Measurements from ENCODE around the gene NR2F1. TPM values are rescaled to one million over a fixed set of nuclear protein-coding genes. Genes with fewer than 3 reads are reported as not detected.

The NR2F1 gene
- total RNA-seq, 1 donor from 2014 or later = 97.2 TPM

GRCh38 chr5:93622240-93622885, 39.3 kb downstream of the NR2F1 start:
- Histone ChIP-seq H3K27ac (no peak overlapping the region), H3K27me3 (no peaks in the 10 kb centered on the region), H3K36me3 (no peaks in the 10 kb centered on the region), H3K4me3 (no peak overlapping the region), H3K9me3 (no peaks in the 10 kb centered on the region), H3K4me1 (no peaks in the 10 kb centered on the region)
- no peak for TF ChIP-seq CTCF (IDR thresholded peaks at IDR 0.05)
- no peak for TF ChIP-seq POLR2A (IDR thresholded peaks at IDR 0.05)
- no peak for TF ChIP-seq POLR2AphosphoS5 (IDR thresholded peaks at IDR 0.05; ENCODE audit: insufficient read depth in 1 of 2, low read depth in 1 of 2)
- intact Hi-C loops (cut with DNase I) = no loop called here
- no peak for DNase-seq (ENCODE audit: extremely low spot score in 2 of 2)

- Histone ChIP-seq H3K4me1 (no peaks in the 10 kb centered on the region), H3K9me3 (no peaks in the 10 kb centered on the region), H3K27me3 (no peaks in the 10 kb centered on the region), H3K36me3 (no peaks in the 10 kb centered on the region), H3K27ac (no peak overlapping the region), H3K4me3 (no peak overlapping the region)
- DNase-seq (ENCODE audit: extremely low spot score in 2 of 2) = no peak
- TF ChIP-seq POLR2AphosphoS5 (IDR thresholded peaks at IDR 0.05; ENCODE audit: insufficient read depth in 1 of 2, low read depth in 1 of 2) (no peak), CTCF (IDR thresholded peaks at IDR 0.05) (no peak), POLR2A (IDR thresholded peaks at IDR 0.05) (no peak)
- intact Hi-C loops (cut with DNase I) = no loop called here
Measured at GRCh38 chr5:93623153-93623552, 40.1 kb downstream of the NR2F1 start.

- Histone ChIP-seq H3K27ac (no peak overlapping the region), H3K4me1 (no peaks in the 10 kb centered on the region), H3K4me3 (no peak overlapping the region), H3K36me3 (no peaks in the 10 kb centered on the region), H3K9me3 (no peaks in the 10 kb centered on the region), H3K27me3 (no peaks in the 10 kb centered on the region)
- no peak for TF ChIP-seq POLR2A (IDR thresholded peaks at IDR 0.05)
- TF ChIP-seq CTCF (IDR thresholded peaks at IDR 0.05) = no peak
- TF ChIP-seq POLR2AphosphoS5 (IDR thresholded peaks at IDR 0.05; ENCODE audit: insufficient read depth in 1 of 2, low read depth in 1 of 2) = no peak
- intact Hi-C loops (cut with DNase I) = no loop called here
- no peak for DNase-seq (ENCODE audit: extremely low spot score in 2 of 2)
Measured at GRCh38 chr5:93626801-93627200, 43.8 kb downstream of the NR2F1 start.

- no peaks in the 10 kb centered on the region for H3K4me1 ChIP-seq
- H3K9me3 ChIP-seq = no peaks in the 10 kb centered on the region
- intact Hi-C loops (cut with DNase I) = no loop called here
- TF ChIP-seq POLR2AphosphoS5 (IDR thresholded peaks at IDR 0.05; ENCODE audit: insufficient read depth in 1 of 2, low read depth in 1 of 2) (no peak), CTCF (IDR thresholded peaks at IDR 0.05) (no peak), POLR2A (IDR thresholded peaks at IDR 0.05) (no peak)
- H3K27ac ChIP-seq = no peak overlapping the region
- no peak overlapping the region for H3K4me3 ChIP-seq
- H3K27me3 ChIP-seq = no peaks in the 10 kb centered on the region
- H3K36me3 ChIP-seq = no peaks in the 10 kb centered on the region
- DNase-seq (ENCODE audit: extremely low spot score in 2 of 2) = no peak
Measured at GRCh38 chr5:93632327-93632726, 49.3 kb downstream of the NR2F1 start.

- Histone ChIP-seq H3K9me3 (no peaks in the 10 kb centered on the region), H3K27ac (no peak overlapping the region), H3K4me1 (no peaks in the 10 kb centered on the region), H3K27me3 (no peaks in the 10 kb centered on the region), H3K4me3 (no peak overlapping the region), H3K36me3 (no peaks in the 10 kb centered on the region)
- DNase-seq (ENCODE audit: extremely low spot score in 2 of 2) = no peak
- intact Hi-C loops (cut with DNase I) = no loop called here
- TF ChIP-seq POLR2A (IDR thresholded peaks at IDR 0.05) = no peak
- TF ChIP-seq CTCF (IDR thresholded peaks at IDR 0.05) = no peak
- no peak for TF ChIP-seq POLR2AphosphoS5 (IDR thresholded peaks at IDR 0.05; ENCODE audit: insufficient read depth in 1 of 2, low read depth in 1 of 2)
Measured at GRCh38 chr5:93635991-93636390, 53.0 kb downstream of the NR2F1 start.

Data from vagina (tissue), 2 donors.